Measurements from ENCODE around the gene ACSF2.
A peak's percentile ranks its signal among the peaks of the same experiment; 100 is the strongest.

The ACSF2 gene

DNA sequence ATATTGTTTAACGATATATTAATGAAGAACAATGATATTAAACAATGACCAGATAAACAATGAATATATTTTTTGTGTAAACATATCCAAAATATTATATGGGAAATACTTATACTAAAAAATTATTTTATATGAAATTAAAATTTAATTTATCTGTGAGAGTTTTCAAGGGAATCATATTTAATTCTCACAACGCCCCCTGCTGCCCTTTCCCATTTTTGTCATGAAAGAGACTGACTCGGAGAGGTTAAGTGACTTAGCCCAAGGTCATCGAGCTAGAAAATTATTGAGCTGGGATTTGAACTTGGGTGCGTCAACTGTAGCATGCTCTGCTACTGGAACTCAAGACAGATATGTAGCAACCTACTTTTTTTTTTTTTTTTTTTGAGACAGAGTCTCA, 75.0 kb downstream of the ACSF2 start:
- no peak for DNase-seq (ENCODE audit: low read depth)

- no peak for DNase-seq (ENCODE audit: low read depth)
Observed at GRCh38 chr17:50502301-50502990, 76.4 kb downstream of the ACSF2 start.

DNA sequence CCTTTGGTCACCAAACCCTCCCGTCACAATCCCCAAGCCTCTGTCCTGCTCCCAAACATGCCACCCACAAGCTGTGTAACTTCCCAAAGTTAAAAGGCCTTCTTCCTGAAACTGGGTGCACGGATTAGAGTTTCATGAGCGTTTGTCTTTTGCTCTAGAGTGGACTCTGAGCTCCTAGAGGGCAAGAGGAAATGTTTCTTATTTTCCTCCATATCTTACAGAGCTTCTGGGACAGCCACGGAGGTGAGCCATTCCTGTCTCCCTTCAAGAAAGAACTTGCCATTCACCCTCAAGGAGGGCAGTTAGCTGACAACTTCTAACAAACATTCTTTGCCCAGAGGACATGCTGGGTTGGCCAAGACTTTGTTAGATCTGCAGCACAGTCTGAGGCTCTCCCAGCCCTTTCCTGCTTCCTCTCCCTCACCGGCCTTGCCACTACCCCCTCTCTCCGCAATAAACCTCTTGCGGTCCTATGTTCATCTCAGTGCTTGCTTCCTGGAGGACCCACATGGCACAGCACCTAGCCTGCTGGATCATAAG, 79.6 kb downstream of the ACSF2 start:
- DNase-seq (ENCODE audit: low read depth) = no peak

GRCh38 chr17:50506298-50506697, 80.3 kb downstream of the ACSF2 start:
- no peak for DNase-seq (ENCODE audit: low read depth)

DNA sequence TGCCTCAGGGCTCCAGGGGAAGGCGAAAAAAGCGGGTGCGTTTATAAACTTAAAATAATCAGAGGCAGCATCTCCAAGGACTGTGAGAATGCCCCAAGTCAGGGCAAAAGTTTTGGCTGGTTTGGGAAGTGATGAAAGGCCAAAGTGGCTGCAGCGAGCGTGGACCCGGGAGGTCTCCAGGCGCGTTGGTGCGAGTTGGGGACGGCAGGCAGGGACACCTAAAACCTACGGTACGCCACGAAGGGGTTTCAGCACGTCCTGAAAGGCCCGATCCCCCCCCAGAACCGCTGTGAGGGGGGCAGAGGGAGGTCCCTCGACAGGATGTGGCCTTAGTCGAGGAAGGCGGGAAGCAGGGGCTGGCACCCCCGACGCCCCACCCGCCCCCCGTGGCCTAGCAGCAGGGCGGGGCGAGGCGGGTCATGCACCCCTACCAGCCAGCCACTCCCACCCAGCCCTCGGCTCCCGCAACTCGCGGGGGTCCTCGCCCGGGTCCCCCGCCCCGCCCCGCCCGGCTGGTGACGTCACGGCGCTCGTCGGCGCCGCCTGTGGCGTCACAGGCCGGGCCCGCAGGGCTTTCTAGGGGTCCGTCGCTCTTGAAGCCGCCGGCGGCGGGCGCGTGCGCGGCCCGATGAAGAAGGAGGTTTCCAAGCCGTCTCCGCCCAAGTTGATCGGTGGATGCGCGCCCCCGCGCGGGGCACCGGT, 82.0 kb downstream of the ACSF2 start, which contains the start of gene MYCBPAP:
Gene MYCBPAP (plus strand): TSS at position 569 of the 702 bp plus-strand sequence. CDS start 236 bp downstream, outside the sequence.
- DNase-seq (ENCODE audit: low read depth) = peak; percentile 70

DNA sequence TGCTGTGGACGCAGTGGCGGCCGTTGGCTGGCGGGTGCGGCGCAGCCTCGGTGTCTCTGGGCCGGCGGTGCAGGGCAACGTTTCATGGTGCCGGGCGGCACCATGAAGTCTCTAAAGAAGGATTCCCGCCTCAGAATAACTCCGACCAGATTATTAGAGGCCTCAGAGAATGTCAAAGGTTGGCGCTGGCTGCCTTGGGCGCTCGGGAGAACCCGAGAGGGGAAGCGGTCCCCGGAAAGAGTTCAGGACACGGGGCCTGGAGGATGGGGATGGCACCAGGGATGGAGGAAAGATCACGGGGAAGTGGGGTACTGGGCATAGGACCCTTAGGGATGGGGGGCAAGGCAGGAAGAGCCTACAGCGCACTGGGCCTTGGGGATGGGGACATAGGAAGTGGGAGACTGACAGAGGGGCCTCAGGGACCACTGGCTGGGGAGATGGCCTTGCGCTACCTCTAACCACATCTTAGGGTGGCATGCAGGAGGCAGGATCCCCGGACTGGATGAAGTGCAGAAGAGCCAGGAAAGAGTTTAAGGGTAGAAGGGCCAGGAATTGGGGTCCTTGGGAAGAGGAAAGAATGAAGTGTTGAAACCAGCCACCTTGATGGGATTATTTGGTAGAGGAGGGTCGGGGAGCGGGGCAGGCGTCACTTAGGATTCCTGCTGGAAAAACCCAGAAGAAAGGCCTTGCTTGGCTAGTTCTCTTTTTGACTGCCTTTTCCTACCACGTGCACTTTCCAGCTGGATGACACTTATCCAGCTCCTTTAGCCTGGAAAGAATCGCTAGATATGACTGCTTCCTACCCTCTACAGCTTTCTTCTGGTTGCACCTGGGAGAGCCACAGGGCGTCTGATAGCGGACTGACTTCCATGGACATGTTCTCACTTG, 82.8 kb downstream of the ACSF2 start:
- DNase-seq (ENCODE audit: low read depth) = no peak

GRCh38 chr17:50511058-50511457, 85.0 kb downstream of the ACSF2 start:
- DNase-seq (ENCODE audit: low read depth) = no peak

DNA sequence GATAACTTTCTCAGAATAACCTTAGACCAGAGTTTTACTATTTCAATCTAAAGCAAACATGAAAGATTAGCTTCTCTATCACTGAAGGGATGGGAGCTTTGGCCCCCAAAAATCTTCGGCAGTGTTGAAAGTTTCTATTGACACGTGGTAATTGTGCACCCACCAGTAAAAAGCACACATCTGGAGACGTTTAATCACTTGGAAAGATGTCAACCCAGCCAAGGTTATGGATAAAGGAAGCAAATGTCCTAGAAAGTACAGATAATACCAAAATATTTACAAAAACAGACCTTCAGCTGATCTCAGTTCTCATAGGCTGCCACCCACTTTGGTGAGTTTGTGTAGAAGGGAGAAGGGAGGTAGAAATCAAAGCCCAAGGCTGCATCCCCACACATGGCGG, 87.5 kb downstream of the ACSF2 start:
- DNase-seq (ENCODE audit: low read depth) = no peak

GRCh38 chr17:50514388-50514787, 88.4 kb downstream of the ACSF2 start:
- no peak for DNase-seq (ENCODE audit: low read depth)

GRCh38 chr17:50514936-50515702, 89.1 kb downstream of the ACSF2 start:
- no peak for DNase-seq (ENCODE audit: low read depth)

DNA sequence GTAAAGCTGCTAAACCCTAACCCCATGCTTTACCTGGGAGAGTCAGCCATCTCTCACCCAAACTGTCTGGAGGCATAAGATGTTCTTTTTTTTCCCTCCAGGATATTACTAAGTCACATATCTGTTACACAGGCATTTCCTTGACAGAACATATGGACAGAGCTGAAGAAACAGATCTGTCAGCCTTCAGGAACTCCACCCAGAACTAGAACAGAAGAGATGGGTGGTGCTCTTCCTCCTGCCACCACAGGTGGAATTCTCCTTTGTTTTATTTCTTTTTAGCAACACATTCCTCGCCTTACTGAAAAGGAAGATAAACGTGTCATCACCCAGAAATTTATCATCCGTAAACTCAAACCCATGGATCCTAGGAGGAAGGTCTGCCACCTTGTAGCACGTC, 91.0 kb downstream of the ACSF2 start:
- no peak for DNase-seq (ENCODE audit: low read depth)

GRCh38 chr17:50517504-50518383, 91.7 kb downstream of the ACSF2 start:
- DNase-seq (ENCODE audit: low read depth) = no peak

DNA sequence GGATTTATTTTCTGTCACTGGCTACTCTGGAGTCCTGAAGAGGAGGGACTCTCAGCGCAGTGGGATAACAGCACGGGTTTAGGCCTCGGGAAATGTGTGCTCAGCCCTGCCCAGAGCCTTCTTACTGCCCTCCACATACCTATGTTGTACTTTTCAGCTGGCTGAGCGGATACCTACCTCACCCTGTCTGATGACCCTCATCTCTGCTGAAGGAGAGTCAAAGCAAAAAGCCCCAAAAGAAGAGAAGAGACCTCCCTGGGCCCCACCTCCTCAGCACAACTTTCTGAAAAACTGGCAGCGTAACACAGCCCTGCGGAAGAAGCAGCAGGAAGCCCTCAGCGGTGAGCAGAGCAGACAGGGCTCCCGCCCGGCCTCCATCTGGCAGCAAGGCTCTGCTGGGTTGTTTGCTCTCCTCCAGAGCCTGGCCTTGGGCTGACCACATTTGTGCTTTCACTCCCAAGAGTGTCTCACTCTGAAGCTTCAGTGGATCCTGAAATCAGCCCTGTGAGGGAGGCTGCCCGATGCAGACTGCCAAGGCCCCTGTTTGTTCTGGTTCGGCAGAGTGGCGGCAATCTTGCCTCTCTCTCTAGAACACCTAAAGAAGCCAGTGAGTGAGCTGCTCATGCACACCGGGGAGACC, 92.5 kb downstream of the ACSF2 start:
- no peak for DNase-seq (ENCODE audit: low read depth)

- DNase-seq (ENCODE audit: low read depth) = no peak
Observed at GRCh38 chr17:50519141-50519834, 93.3 kb downstream of the ACSF2 start.

DNA sequence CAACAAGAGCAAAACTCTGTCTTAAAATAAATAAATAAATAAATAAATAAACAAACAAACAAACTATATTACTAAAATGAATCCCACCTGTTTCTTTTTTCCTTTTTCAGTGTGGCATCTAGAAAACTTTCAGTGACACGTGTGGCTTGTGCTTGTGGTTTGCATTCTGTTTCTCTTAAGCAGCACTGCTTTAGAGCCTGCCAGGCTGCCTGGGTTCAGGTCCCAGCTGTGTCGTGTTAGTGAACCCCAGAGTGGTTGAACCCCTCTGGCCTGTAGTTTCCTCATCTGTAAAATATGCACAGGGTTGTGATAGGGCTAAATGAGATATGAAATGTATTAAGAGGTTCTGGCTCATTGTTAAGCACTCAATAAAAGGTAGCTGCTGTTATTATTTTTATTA, 94.5 kb downstream of the ACSF2 start:
- no peak for DNase-seq (ENCODE audit: low read depth)

GRCh38 chr17:50521514-50521913, 95.5 kb downstream of the ACSF2 start:
- no peak for DNase-seq (ENCODE audit: low read depth)

GRCh38 chr17:50522766-50523165, 96.7 kb downstream of the ACSF2 start:
- no peak for DNase-seq (ENCODE audit: low read depth)

DNA sequence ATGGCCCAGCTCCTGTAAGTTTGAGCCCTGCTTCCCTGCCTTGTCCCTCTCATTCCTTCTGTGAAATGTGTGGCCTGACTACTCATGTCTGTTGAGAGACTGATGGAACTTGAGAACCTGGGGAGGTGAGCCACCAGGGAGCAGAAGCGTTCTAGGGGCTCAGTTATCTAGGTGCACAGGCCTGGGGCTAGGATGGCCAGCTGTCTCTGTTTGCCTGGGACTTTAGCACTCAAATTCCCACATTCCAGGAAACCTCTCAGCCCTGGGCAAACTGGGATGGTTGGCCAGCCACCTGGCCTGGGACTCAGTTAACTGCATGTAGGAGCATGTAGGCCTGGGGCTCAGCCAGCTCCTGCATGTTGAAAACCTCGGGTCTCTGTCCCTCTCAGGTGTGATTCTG, 97.2 kb downstream of the ACSF2 start:
- no peak for DNase-seq (ENCODE audit: low read depth)

All from activated T-cell treated with anti-CD3 and anti-CD28 coated beads for 1 hour (primary cell).